ENCODE measurements around the gene DPF3. TPM values are rescaled to one million over a fixed set of nuclear protein-coding genes. Genes with fewer than 3 reads are reported as not detected.

Gene DPF3
- total RNA-seq, 1 experiment from 2014 or later: not detected

DNA sequence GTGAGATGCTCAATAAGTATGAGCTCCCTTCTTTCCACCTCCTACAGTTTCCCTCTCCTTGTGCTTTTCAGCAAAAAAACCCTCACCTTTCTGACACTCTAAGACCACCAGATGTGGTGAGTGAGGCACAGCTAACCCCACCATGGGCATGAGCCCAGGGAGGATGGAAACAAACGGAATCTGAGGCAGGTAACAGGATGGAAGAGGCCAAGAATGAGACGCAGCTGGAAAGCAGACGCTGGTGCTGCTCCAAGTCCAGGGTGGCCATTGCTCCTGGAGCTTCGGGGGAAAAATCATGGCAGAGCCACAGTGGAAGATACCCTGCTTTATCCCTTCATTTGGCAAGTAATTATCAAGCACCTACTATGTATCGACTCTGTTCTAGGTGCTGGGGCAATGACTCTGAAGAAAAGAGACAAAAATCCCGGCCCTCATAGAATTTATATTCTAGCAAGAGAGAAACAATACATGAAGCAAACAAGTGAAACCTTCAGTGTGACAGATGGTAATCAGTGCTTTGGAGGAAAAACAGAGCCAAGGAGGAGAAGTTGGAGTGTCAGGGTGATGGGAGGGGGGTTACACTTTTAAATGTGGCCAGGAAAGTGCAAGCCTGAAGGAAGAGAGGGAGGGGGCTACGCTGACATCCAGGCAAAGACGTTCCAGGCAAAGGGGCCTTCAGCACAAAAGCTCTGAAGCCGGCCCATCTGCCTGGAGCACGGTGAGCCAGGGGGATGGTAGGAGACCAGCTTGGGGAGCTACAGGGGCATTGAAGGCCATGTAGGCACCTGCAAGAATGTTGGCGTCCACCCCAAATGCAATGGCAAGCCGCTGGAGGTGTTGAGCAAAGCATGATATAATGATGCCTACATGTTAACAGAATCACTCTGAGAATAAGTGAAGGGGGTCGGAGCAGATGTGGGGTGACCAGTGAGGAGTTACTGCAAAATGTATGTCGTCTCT, 154.2 kb downstream of the DPF3 start:
- in situ Hi-C loops (cut with HindIII; ENCODE audit: low sequenced_read_pairs): no loop called here
- DNase-seq (ENCODE audit: low spot score): peak; percentile 56

GRCh38 chr14:72738161-72738611, 155.7 kb downstream of the DPF3 start:
- in situ Hi-C loops (cut with HindIII; ENCODE audit: low sequenced_read_pairs): no loop called here
- DNase-seq (ENCODE audit: low spot score): peak; percentile 60

GRCh38 chr14:72737560-72737943, 156.3 kb downstream of the DPF3 start:
- in situ Hi-C loops (cut with HindIII; ENCODE audit: low sequenced_read_pairs): no loop called here
- peak; percentile 54 for DNase-seq (ENCODE audit: low spot score)

GRCh38 chr14:72736786-72737559, 156.9 kb downstream of the DPF3 start:
- DNase-seq (ENCODE audit: low spot score): peak; percentile 73
- in situ Hi-C loops (cut with HindIII; ENCODE audit: low sequenced_read_pairs): no loop called here

DNA sequence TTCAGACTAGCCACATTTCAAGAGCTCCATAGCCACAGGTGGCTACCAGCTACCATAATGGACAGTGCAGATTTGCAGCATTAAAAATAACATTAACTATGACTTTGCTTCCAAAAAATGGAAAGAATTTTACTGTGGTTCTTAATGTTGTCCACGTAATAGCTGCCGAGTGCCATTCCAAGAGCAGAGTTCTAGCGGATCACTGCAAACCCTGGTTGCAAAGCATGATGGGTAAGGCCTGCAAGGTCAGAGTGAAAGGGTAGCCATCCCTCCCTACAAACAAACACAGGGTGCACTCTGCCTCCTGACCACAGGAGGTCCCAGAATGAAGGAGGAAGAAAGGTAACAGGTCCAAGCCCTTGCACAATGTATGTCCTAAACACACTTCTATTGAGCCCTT, 157.6 kb downstream of the DPF3 start:
- in situ Hi-C loops (cut with HindIII; ENCODE audit: low sequenced_read_pairs): no loop called here
- no peak for DNase-seq (ENCODE audit: low spot score)

GRCh38 chr14:72732022-72732780, 161.7 kb downstream of the DPF3 start:
- DNase-seq (ENCODE audit: low spot score): no peak
- in situ Hi-C loops (cut with HindIII; ENCODE audit: low sequenced_read_pairs): no loop called here

- no peak for DNase-seq (ENCODE audit: low spot score)
- in situ Hi-C loops (cut with HindIII; ENCODE audit: low sequenced_read_pairs): no loop called here
Observed at GRCh38 chr14:72731252-72732020, 162.5 kb downstream of the DPF3 start.

DNA sequence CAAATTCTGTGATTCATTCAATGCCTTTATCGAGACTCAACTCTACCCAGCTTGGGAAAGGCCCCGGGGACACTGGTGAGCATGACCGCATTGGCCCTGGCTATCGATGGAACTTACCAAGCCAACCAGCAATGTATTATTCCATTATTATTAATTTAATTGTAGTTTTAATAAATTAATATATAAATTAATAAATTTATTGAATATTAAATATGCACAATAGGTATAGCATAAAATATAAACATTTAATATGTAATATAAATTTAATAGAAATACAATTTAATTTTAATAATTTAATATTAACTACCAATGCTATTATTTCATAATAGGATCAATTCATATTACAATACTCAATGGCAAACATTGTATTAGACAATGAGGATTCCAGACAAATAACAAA, 163.4 kb downstream of the DPF3 start:
- in situ Hi-C loops (cut with HindIII; ENCODE audit: low sequenced_read_pairs): no loop called here
- DNase-seq (ENCODE audit: low spot score): no peak

GRCh38 chr14:72726444-72726843, 167.5 kb downstream of the DPF3 start:
- DNase-seq (ENCODE audit: low spot score): no peak

GRCh38 chr14:72723858-72724530, 169.9 kb downstream of the DPF3 start:
- in situ Hi-C loops (cut with HindIII; ENCODE audit: low sequenced_read_pairs): no loop called here
- no peak for DNase-seq (ENCODE audit: low spot score)

More at GRCh38 chr14:72726444-72726843, 167.5 kb downstream of the DPF3 start:
- in situ Hi-C loops (cut with HindIII; ENCODE audit: low sequenced_read_pairs): no loop called here

GRCh38 chr14:72722201-72722785, 171.6 kb downstream of the DPF3 start:
- in situ Hi-C loops (cut with HindIII; ENCODE audit: low sequenced_read_pairs): no loop called here
- DNase-seq (ENCODE audit: low spot score): peak; percentile 55

GRCh38 chr14:72721083-72721482, 172.8 kb downstream of the DPF3 start:
- DNase-seq (ENCODE audit: low spot score): no peak
- in situ Hi-C loops (cut with HindIII; ENCODE audit: low sequenced_read_pairs): no loop called here

DNA sequence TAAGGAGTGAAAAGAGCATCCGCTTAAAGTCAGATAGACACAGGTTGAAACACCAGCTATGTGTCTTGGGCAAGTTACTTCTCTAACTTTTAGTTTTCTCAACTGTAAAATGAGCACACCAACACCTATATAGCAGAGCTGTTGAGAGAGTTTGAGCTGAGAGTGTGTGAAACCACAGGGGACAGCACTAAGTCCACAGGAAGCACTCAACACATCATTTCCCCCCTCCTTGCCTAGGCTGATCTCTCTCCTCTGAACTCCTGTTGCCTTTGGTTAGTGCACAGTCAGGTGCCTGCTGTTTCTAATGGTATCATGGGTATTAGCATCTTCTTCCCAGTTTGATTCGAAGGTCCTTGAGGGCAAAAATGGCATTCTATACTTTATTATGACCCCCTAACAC, 176.7 kb downstream of the DPF3 start:
- in situ Hi-C loops (cut with HindIII; ENCODE audit: low sequenced_read_pairs): no loop called here
- no peak for DNase-seq (ENCODE audit: low spot score)

DNA sequence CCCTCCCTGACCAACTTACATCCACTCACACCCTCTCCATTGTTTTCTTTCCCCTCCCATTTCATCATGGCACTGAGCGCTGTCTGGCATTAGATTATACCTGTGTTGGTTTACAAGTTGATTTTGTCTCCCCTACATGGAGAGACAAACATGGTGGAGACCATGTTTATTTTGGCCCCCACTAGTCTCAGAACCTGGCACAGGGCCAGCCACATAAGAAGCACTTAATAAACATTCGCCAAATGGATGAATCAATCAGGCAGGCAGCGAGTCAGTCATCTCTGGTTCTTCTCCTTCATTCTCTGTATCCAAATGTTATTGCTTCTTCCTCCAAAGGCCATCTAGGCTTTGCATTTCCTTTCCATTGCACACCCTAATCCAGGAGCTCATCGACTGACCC, 177.4 kb downstream of the DPF3 start:
- in situ Hi-C loops (cut with HindIII; ENCODE audit: low sequenced_read_pairs): no loop called here
- DNase-seq (ENCODE audit: low spot score): no peak

GRCh38 chr14:72715850-72716228, 178.1 kb downstream of the DPF3 start:
- in situ Hi-C loops (cut with HindIII; ENCODE audit: low sequenced_read_pairs): no loop called here
- DNase-seq (ENCODE audit: low spot score): no peak

GRCh38 chr14:72715215-72715849, 178.6 kb downstream of the DPF3 start:
- in situ Hi-C loops (cut with HindIII; ENCODE audit: low sequenced_read_pairs): no loop called here
- DNase-seq (ENCODE audit: low spot score): peak; percentile 58

DNA sequence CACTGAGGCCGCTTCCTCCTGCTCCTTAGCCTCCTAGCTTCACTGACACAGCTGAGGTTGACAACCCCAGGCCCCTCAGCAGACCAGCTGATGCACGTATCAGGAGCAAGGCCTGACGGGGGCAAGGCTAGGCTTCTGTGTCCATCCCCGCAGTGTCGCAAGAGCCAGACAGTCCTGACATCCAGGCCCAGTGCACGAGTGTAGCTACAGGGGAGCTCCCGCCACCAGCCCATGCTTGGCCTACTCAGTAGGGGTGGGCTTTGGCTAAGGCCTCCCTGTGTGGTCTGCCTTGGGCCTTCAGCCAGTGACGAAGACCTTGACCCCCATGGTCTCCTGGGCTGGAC, 179.1 kb downstream of the DPF3 start:
- DNase-seq (ENCODE audit: low spot score): no peak
- in situ Hi-C loops (cut with HindIII; ENCODE audit: low sequenced_read_pairs): no loop called here

GRCh38 chr14:72714094-72714493, 179.8 kb downstream of the DPF3 start:
- in situ Hi-C loops (cut with HindIII; ENCODE audit: low sequenced_read_pairs): no loop called here
- no peak for DNase-seq (ENCODE audit: low spot score)
